ENCODE measurements around the gene RAB43.

GRCh38 chr3:129095285-129095684 lies 26.3 kb downstream of the RAB43 start:
- TF ChIP-seq, protein P1, sequence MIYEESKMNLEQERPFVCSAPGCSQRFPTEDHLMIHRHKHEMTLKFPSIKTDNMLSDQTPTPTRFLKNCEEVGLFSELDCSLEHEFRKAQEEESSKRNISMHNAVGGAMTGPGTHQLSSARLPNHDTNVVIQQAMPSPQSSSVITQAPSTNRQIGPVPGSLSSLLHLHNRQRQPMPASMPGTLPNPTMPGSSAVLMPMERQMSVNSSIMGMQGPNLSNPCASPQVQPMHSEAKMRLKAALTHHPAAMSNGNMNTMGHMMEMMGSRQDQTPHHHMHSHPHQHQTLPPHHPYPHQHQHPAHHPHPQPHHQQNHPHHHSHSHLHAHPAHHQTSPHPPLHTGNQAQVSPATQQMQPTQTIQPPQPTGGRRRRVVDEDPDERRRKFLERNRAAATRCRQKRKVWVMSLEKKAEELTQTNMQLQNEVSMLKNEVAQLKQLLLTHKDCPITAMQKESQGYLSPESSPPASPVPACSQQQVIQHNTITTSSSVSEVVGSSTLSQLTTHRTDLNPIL (CRISPR knock-in tag; IDR thresholded peaks at IDR 0.05; ENCODE audit: low read depth) = no peak
- TF ChIP-seq ARNTL (CRISPR knock-in tag; IDR thresholded peaks at IDR 0.05; ENCODE audit: borderline replicate concordance, low read depth) (no peak), ZFP3 (CRISPR knock-in tag; IDR thresholded peaks at IDR 0.05) (no peak), SNAI2 (CRISPR knock-in tag; IDR thresholded peaks at IDR 0.05) (no peak), TSHZ2 (CRISPR knock-in tag; IDR thresholded peaks at IDR 0.05) (no peak), CSDC2 (CRISPR knock-in tag; IDR thresholded peaks at IDR 0.05) (no peak), TCF4 (CRISPR knock-in tag; IDR thresholded peaks at IDR 0.05; ENCODE audit: borderline replicate concordance) (no peak)
- TF ChIP-seq, protein P2, sequence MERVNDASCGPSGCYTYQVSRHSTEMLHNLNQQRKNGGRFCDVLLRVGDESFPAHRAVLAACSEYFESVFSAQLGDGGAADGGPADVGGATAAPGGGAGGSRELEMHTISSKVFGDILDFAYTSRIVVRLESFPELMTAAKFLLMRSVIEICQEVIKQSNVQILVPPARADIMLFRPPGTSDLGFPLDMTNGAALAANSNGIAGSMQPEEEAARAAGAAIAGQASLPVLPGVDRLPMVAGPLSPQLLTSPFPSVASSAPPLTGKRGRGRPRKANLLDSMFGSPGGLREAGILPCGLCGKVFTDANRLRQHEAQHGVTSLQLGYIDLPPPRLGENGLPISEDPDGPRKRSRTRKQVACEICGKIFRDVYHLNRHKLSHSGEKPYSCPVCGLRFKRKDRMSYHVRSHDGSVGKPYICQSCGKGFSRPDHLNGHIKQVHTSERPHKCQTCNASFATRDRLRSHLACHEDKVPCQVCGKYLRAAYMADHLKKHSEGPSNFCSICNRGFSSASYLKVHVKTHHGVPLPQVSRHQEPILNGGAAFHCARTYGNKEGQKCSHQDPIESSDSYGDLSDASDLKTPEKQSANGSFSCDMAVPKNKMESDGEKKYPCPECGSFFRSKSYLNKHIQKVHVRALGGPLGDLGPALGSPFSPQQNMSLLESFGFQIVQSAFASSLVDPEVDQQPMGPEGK (CRISPR knock-in tag; IDR thresholded peaks at IDR 0.05; ENCODE audit: borderline replicate concordance) = no peak

Measured in SK-N-SH treated with all-trans-retinoic acid at 6 μM for 48 hours (cell line).